Prostate gland (tissue), 1 donor: ENCODE results near the gene SPATA12.

Source experiments
- POLR2A ChIP-seq: fragments of 450-650 bp; IDR thresholded peaks from one replicate; pipeline ENCODE4 v1.6.1; 2016; ENCODE audit warnings: antibody characterized with exemption, mild to moderate bottlenecking
- POLR2AphosphoS5 ChIP-seq: sonication (generic); formaldehyde crosslinking; IDR thresholded peaks from one replicate; pipeline ENCODE4 v1.6.1; 2017; ENCODE audit warnings: antibody characterized with exemption

DNA sequence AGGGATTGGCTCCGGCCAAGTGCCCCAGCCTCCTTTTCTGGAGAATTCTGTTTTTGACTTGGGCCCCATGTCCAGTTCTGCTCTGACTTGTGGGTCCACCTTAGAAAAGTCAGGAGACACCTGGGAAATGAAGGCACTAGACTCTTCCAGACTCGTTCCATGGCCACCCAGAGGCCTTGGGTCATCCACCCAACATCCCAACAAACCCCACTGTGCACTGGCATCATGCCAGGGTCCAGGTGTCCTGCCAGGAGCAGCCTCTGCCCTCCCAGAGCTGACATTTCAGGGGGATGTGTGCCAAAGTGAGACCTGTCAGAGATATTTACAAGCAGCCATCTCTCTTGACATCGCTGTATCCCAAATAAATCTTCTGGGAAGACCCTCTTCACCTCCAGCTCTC, 13.2 kb downstream of the SPATA12 start:
- TF ChIP-seq POLR2A (no peak), POLR2AphosphoS5 (no peak)
